Thyroid gland (tissue), 4 donors: ENCODE results near the gene XIST. TPM values are rescaled to one million over a fixed set of nuclear protein-coding genes. Genes with fewer than 3 reads are reported as not detected.
A peak's percentile ranks its signal among the peaks of the same experiment; 100 is the strongest.

Experiments used
- DNase-seq, 2 donors: peaks; one replicate each; pipeline ENCODE4 v3.0.0-alpha.2; 2019
- H3K27ac ChIP-seq, 3 donors: fragments of 200-600 bp; sonication (generic); 1 replicate in 2 of 3; 2 replicates in 1 of 3; pipeline ENCODE4 v1.5.1; 2016 to 2019; ENCODE audit warnings: mild to moderate bottlenecking in 1 of 3, moderate library complexity in 1 of 3
- H3K27me3 ChIP-seq: fragments of 200-600 bp; sonication (generic); one replicate; pipeline ENCODE4 v1.5.1; 2019
- H3K36me3 ChIP-seq, 2 donors: fragments of 200-600 bp; sonication (generic); one replicate each; pipeline ENCODE4 v1.5.1; 2016 to 2019
- H3K4me1 ChIP-seq, 2 donors: fragments of 200-600 bp; sonication (generic); one replicate each; pipeline ENCODE4 v1.5.1; 2017 to 2019
- H3K4me3 ChIP-seq, 3 donors: fragments of 200-600 bp; sonication (generic); replicated peaks in 1 of 3; 1 replicate in 2 of 3; 2 replicates in 1 of 3; pipeline ENCODE4 v1.5.1; 2016; ENCODE audit warnings: mild to moderate bottlenecking in 1 of 3
- H3K9me3 ChIP-seq: fragments of 200-600 bp; sonication (generic); one replicate; pipeline ENCODE4 v1.5.1; 2017
- CTCF ChIP-seq, 6 experiments: fragments of 200-600 bp in 3 of 6; fragments of 450-650 bp in 3 of 6; sonication (generic) in 3 of 6; IDR thresholded peaks; one replicate each; pipeline ENCODE4 v1.5.1; 2016 to 2019; ENCODE audit warnings: antibody characterized with exemption in 6 of 6, mild to moderate bottlenecking in 2 of 6, inconsistent platforms in 1 of 6, moderate library complexity in 1 of 6
- POLR2A ChIP-seq, 2 donors: fragments of 450-650 bp; IDR thresholded peaks; one replicate each; pipeline ENCODE4 v1.6.1; 2017; ENCODE audit warnings: antibody characterized with exemption in 2 of 2, mild to moderate bottlenecking in 2 of 2, moderate library complexity in 1 of 2
- WGBS, 2 donors: methylation state at CpG; one replicate each; pipeline ENCODE4 v1.1.5; 2017; 5-methylcytosine and 5-hydroxymethylcytosine counted together
- intact Hi-C: fragments of 100-400 bp; cut with DNase I; formaldehyde crosslinking; loops from one replicate; pipeline ENCODE4 v1.15.1; 2023
- total RNA-seq, 4 donors: library from RNA; depleted of rRNA; stranded (reverse); fragments of >200 nt; gene quantifications; one replicate each; pipeline ENCODE4 v1.2.3, GENCODE V29; 2016

The XIST gene
- total RNA-seq, 4 donors from 2014 or later = 300 to 309 TPM; not detected in 2

DNA sequence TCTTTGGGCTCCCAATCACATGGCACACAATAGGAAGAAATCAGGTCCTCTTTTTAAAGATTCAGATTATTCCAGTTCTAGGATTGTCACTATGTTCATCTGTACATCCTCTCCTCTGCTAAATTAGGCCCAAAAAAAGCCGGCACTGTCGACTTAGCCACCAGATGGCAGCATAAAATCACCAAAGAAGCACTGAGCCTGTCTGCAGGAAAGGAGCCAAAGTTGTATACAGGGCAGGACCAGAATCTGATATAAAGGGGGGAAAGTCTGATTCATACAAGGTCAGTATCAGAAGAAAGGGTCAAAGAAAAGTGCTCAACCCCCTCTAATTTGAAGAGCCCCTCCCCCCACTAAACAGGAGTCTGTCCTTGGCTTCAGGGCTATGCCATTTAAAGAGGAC lies 3.0 kb upstream of the XIST start:
- H3K27me3 ChIP-seq = no peaks in the 10 kb centered on the region
- intact Hi-C loops = loop anchor here (5.0 to 10.0 kb wide), 4 partner anchors 89 to 492 kb away; no protein-coding TSS in a partner anchor
- 0% methylated on average over 2 of the region's 2 CpGs for WGBS, 2 donors
- H3K9me3 ChIP-seq = no peaks in the 10 kb centered on the region
- H3K36me3 ChIP-seq = no peaks in the 10 kb centered on the region
- no peak overlapping the region for H3K27ac ChIP-seq
- no peak for TF ChIP-seq POLR2A (IDR thresholded peaks at IDR 0.05)
- peak in 5 of 6 experiments; percentile 42 to 83 (median 61) for TF ChIP-seq CTCF (IDR thresholded peaks at IDR 0.05)
- DNase-seq = peak; percentile 52 to 54
- H3K4me1 ChIP-seq = no peaks in the 10 kb centered on the region
- H3K4me3 ChIP-seq = no peak overlapping the region

GRCh38 chrX:73852022-73852421 lies 492 bp downstream of the XIST start:
- no peaks in the 10 kb centered on the region for H3K36me3 ChIP-seq
- intact Hi-C loops = loop anchor here (10.0 kb wide), 2 partner anchors 93 to 283 kb away; no protein-coding TSS in a partner anchor
- H3K4me3 ChIP-seq = peak overlapping the region in 1 of 3 donors; percentile 28
- WGBS, 2 donors = 96% methylated on average over 19 of the region's 19 CpGs
- peak overlapping the region in 2 of 3 donors; percentile 74 to 79 for H3K27ac ChIP-seq
- H3K9me3 ChIP-seq = no peaks in the 10 kb centered on the region
- H3K4me1 ChIP-seq = peaks cover 0 to 7% of the 10 kb centered on the region in 2 donors
- no peaks in the 10 kb centered on the region for H3K27me3 ChIP-seq
- no peak for DNase-seq
- TF ChIP-seq CTCF (IDR thresholded peaks at IDR 0.05) (no peak), POLR2A (IDR thresholded peaks at IDR 0.05) (no peak)

DNA sequence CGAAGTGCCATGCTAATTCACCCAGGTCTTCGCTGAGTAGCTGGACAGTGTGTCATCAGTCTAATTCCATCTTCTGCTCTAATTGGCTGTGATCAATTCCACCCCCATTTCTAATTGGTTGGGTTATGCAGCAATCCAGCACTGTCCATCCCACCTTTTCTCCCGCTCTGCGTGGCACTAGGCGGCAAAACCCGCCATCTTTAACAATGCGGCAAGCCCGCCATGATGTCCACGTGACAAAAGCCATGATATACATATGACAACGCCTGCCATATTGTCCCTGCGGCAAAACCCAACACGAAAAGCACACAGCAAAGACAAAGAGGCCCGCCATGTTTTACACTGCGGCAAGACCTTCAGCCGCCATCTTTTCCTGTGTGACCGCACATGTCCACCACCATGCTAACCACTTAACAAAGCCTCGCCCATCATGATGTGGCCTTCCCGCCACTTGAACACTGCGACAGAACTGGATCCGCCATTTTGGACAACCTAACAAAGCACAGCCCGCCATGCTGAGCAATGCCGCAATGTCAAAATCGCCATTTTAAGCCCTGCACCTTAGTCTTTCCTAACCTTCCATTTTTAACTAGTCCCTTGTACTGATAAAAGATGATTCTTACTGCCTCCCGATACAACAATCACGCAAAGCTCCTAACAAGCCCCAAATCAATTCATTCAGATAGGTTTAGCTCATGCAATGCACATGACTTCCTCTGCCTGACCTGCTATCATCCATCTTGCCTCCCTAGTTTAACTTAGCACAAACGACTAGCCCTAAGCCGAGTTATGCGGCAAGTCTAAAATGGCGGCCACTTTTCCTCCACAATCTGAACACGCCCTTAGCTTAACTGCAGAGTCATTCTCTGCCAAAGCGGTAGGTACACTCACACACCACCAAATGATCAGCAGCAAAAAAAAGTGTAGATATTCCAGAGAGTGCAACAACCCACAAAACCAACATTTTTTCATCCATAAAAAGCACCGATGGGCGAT lies 1.2 kb downstream of the XIST start:
- DNase-seq = no peak
- intact Hi-C loops = loop anchor here (10.0 kb wide), 2 partner anchors 93 to 283 kb away; no protein-coding TSS in a partner anchor
- Histone ChIP-seq H3K27me3 (no peaks in the 10 kb centered on the region), H3K36me3 (no peaks in the 10 kb centered on the region), H3K9me3 (no peaks in the 10 kb centered on the region), H3K27ac (peak overlapping the region in 2 of 3 donors; percentile 74 to 79), H3K4me1 (peaks cover 6 to 11% of the 10 kb centered on the region in 2 donors), H3K4me3 (peak overlapping the region in 1 of 3 donors; percentile 28)
- TF ChIP-seq POLR2A (IDR thresholded peaks at IDR 0.05) (peak in 1 of 2 donors; percentile 45), CTCF (IDR thresholded peaks at IDR 0.05) (no peak)
- WGBS, 2 donors = 98% methylated on average over 30 to 33 of the region's 33 CpGs

DNA sequence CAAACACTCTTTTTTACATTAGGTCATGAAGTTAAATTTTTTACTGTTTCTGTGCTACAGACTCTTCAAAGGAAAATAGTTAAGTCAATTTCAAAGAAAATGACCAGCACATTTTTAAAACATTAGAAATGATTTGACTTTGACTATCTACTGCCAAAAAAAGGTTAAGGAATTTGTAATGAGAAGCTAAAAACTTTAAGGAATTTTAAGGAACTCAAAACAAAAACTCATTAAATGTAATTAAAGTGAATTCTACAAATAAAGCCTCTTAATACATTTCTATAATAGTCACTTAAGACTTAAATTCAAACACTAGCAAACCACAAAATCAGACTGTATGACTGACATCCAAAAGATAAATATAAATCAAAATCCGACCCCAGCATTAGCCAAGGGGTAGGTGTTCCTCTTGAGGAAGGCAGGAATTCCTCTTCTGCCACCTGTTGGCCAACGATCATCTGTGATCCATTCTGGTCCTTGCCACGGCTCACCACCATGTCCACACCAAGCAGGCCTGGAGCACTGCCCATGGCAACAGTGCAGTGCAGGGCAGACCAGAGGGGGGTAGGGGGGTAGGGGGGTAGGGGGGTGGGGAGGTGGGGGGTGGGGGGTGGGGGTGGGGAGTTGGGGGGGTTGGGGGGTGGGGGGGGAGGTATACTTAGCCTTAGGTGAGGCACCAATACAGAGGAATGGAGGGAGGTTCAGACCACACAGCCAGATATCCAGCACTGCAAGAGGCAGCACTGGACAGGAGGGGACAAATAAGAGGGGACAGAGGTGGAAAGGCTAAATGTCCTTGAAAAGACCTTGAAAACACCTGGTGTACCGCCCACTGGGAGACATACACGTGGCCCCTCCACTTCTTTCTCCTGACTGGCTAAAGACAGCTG lies 2.1 kb downstream of the XIST start:
- Histone ChIP-seq H3K4me3 (peak overlapping the region in 1 of 3 donors; percentile 24), H3K9me3 (no peaks in the 10 kb centered on the region), H3K27ac (peak overlapping the region in 1 of 3 donors; percentile 64), H3K36me3 (no peaks in the 10 kb centered on the region), H3K27me3 (no peaks in the 10 kb centered on the region), H3K4me1 (peaks cover 6 to 14% of the 10 kb centered on the region in 2 donors)
- intact Hi-C loops = loop anchor here (10.0 kb wide), 2 partner anchors 94 to 284 kb away; no protein-coding TSS in a partner anchor
- peak; percentile 12 to 25 for DNase-seq
- 55 to 70% methylated on average over 5 of the region's 5 CpGs for WGBS, 2 donors
- TF ChIP-seq POLR2A (IDR thresholded peaks at IDR 0.05) = no peak
- peak in 2 of 6 experiments; percentile 7 to 12 for TF ChIP-seq CTCF (IDR thresholded peaks at IDR 0.05)
